ENCODE data around the gene NLGN1. TPM values are rescaled to one million over a fixed set of nuclear protein-coding genes. Genes with fewer than 3 reads are reported as not detected.

NLGN1 gene
- total and polyA plus RNA-seq, 12 donors: 0.13 to 3.7 (median 0.84) TPM

- intact Hi-C loops (cut with DNase I): no loop called here
- WGBS, 4 donors: 86 to 90% (median 88%) methylated on average over 5 of the region's 5 CpGs
- peaks cover 0 to 6% (median 5%) of the 10 kb centered on the region in 3 donors for H3K9me3 ChIP-seq (replicated peaks in 1 of 3)
- DNase-seq: no peak
- no peaks in the 10 kb centered on the region for H3K4me1 ChIP-seq (replicated peaks in 1 of 2)
- TF ChIP-seq CTCF (IDR thresholded peaks at IDR 0.05): no peak
- H3K27ac ChIP-seq: no peak overlapping the region
- H3K27me3 ChIP-seq: no peaks in the 10 kb centered on the region
- no peaks in the 10 kb centered on the region for H3K36me3 ChIP-seq (replicated peaks in 1 of 2)
- H3K4me3 ChIP-seq: no peak overlapping the region
Observed at GRCh38 chr3:173429076-173429475, 31.5 kb downstream of the NLGN1 start.

- TF ChIP-seq CTCF (IDR thresholded peaks at IDR 0.05) (no peak), POLR2A (IDR thresholded peaks at IDR 0.05) (no peak)
- Histone ChIP-seq H3K9me3 (replicated peaks in 1 of 3) (peaks cover 0 to 6% (median 5%) of the 10 kb centered on the region in 3 donors), H3K4me3 (no peak overlapping the region), H3K27me3 (no peaks in the 10 kb centered on the region), H3K36me3 (replicated peaks in 1 of 2) (no peaks in the 10 kb centered on the region), H3K4me1 (replicated peaks in 1 of 2) (no peaks in the 10 kb centered on the region), H3K27ac (no peak overlapping the region)
- no peak for DNase-seq
- 84 to 100% (median 90%) methylated on average over 1 of the region's 1 CpG for WGBS, 4 donors
- intact Hi-C loops (cut with DNase I): no loop called here
Observed at GRCh38 chr3:173429527-173429926, 32.0 kb downstream of the NLGN1 start.

GRCh38 chr3:173430576-173430975 is 33.0 kb downstream of the NLGN1 start:
- no peak for TF ChIP-seq POLR2A (IDR thresholded peaks at IDR 0.05)
- TF ChIP-seq CTCF (IDR thresholded peaks at IDR 0.05): no peak
- intact Hi-C loops (cut with DNase I): no loop called here

GRCh38 chr3:173439004-173439403 is 41.5 kb downstream of the NLGN1 start:
- no peaks in the 10 kb centered on the region for H3K27me3 ChIP-seq
- H3K4me3 ChIP-seq: no peak overlapping the region
- TF ChIP-seq CTCF (IDR thresholded peaks at IDR 0.05) (no peak), POLR2A (IDR thresholded peaks at IDR 0.05) (no peak)
- intact Hi-C loops (cut with DNase I): no loop called here
- WGBS, 4 donors: 82 to 95% (median 90%) methylated on average over 1 of the region's 1 CpG
- H3K4me1 ChIP-seq (replicated peaks in 1 of 2): no peaks in the 10 kb centered on the region
- H3K9me3 ChIP-seq (replicated peaks in 1 of 3): no peaks in the 10 kb centered on the region
- no peak for DNase-seq
- no peak overlapping the region for H3K27ac ChIP-seq
- H3K36me3 ChIP-seq (replicated peaks in 1 of 2): no peaks in the 10 kb centered on the region

More at GRCh38 chr3:173430576-173430975, 33.0 kb downstream of the NLGN1 start:
- DNase-seq: no peak
- H3K27ac ChIP-seq: no peak overlapping the region
- H3K27me3 ChIP-seq: no peaks in the 10 kb centered on the region
- H3K4me1 ChIP-seq (replicated peaks in 1 of 2): no peaks in the 10 kb centered on the region
- no peaks in the 10 kb centered on the region for H3K36me3 ChIP-seq (replicated peaks in 1 of 2)
- peaks cover 0 to 6% (median 5%) of the 10 kb centered on the region in 3 donors for H3K9me3 ChIP-seq (replicated peaks in 1 of 3)
- 58 to 79% (median 64%) methylated on average over 2 of the region's 2 CpGs for WGBS, 4 donors
- no peak overlapping the region for H3K4me3 ChIP-seq
